SK-N-SH (cell line): ENCODE measurements around the gene FAM221B. TPM values are rescaled to one million over a fixed set of nuclear protein-coding genes. Genes with fewer than 3 reads are reported as not detected.

Experiments used
- CTCF ChIA-PET: fragments of 300-600, 350-600 bp; formaldehyde crosslinking; extraction: SDS; loops from one replicate; lab custom pipeline; 2021; lab: Yijun Ruan, JAX
- POLR2A ChIA-PET: fragments of 350-600 bp; sonication (Branson Sonifier 250); formaldehyde crosslinking; extraction: SDS; loops from one replicate; lab custom pipeline; 2020; ENCODE audit warnings: antibody characterized with exemption, inconsistent platforms; lab: Yijun Ruan, JAX
- DNase-seq: peaks from one replicate; pipeline ENCODE4 v3.0.0; 2012
- H2AFZ ChIP-seq: fragments of 200-600 bp; sonication (generic); 2 replicates; pipeline ENCODE4 v1.8.1; 2016; ENCODE audit warnings: antibody characterized with exemption, mild to moderate bottlenecking, low read depth
- H3F3A ChIP-seq: fragments of 200-600 bp; sonication (generic); replicated peaks from 2 replicates; pipeline ENCODE3; 2016; ENCODE audit warnings: antibody characterized with exemption, mild to moderate bottlenecking; ENCODE audit not compliant: insufficient read depth
- H3K27ac ChIP-seq, 2 experiments: fragments of 200-500 bp in 1 of 2; fragments of 200-600 bp in 1 of 2; sonication (Bioruptor generic) in 1 of 2; sonication (generic), shearing (Covaris generic) in 1 of 2; 2 replicates each; pipeline versions ENCODE4 v1.5.1 to v1.6.1; 2014 to 2016; ENCODE audit warnings: low read depth in 2 of 2, inconsistent platforms in 1 of 2, low read length in 1 of 2, mild to moderate bottlenecking in 1 of 2, mixed read lengths in 1 of 2
- H3K27me3 ChIP-seq: fragments of 200-600 bp; sonication (generic), shearing (Covaris generic); 2 replicates; pipeline ENCODE4 v1.6.1; 2016; ENCODE audit warnings: mixed run types; ENCODE audit not compliant: insufficient read depth
- H3K36me3 ChIP-seq, 2 experiments: fragments of 200-500 bp in 1 of 2; fragments of 200-600 bp in 1 of 2; sonication (Bioruptor generic) in 1 of 2; sonication (generic) in 1 of 2; replicated peaks in 1 of 2; 2 replicates each; pipeline versions ENCODE3 to v1.5.1; 2014 to 2016; ENCODE audit warnings: low read length in 1 of 2, mild to moderate bottlenecking in 1 of 2; ENCODE audit not compliant: insufficient read depth in 2 of 2, control insufficient read depth in 1 of 2
- H3K4me1 ChIP-seq, 2 experiments: fragments of 200-500 bp in 1 of 2; fragments of 200-600 bp in 1 of 2; sonication (Bioruptor generic) in 1 of 2; sonication (generic), shearing (Covaris generic) in 1 of 2; 2 replicates each; pipeline versions ENCODE4 v1.5.1 to v1.6.1; 2014 to 2016; ENCODE audit warnings: low read depth in 1 of 2, low read length in 1 of 2, mixed run types in 1 of 2; ENCODE audit not compliant: insufficient read depth in 2 of 2, control insufficient read depth in 1 of 2
- H3K4me2 ChIP-seq: fragments of 200-600 bp; sonication (generic), shearing (Covaris generic); 2 replicates; pipeline ENCODE4 v1.6.1; 2017; ENCODE audit warnings: mixed run types
- H3K4me3 ChIP-seq, 2 experiments: fragments of 200-500 bp in 1 of 2; fragments of 200-600 bp in 1 of 2; sonication (Bioruptor generic) in 1 of 2; sonication (generic), shearing (Covaris generic) in 1 of 2; 2 replicates each; pipeline versions ENCODE4 v1.5.1 to v1.8.1; 2014 to 2016; ENCODE audit warnings: low read depth in 2 of 2, inconsistent platforms in 1 of 2, low read length in 1 of 2, mild to moderate bottlenecking in 1 of 2, mixed read lengths in 1 of 2, moderate library complexity in 1 of 2
- H3K79me2 ChIP-seq: fragments of 200-600 bp; sonication (generic); 2 replicates; pipeline ENCODE4 v1.8.1; 2017; ENCODE audit warnings: mild to moderate bottlenecking; ENCODE audit not compliant: insufficient read depth
- H3K9ac ChIP-seq: fragments of 200-600 bp; sonication (generic); 2 replicates; pipeline ENCODE4 v1.6.1; 2017; ENCODE audit warnings: mixed run types
- H3K9me2 ChIP-seq: fragments of 200-600 bp; sonication (generic); 2 replicates; pipeline ENCODE4 v1.6.1; 2017; ENCODE audit warnings: mixed run types
- H3K9me3 ChIP-seq: fragments of 200-600 bp; sonication (generic); 2 replicates; pipeline ENCODE4 v1.6.1; 2017; ENCODE audit warnings: mixed run types, mild to moderate bottlenecking, moderate library complexity
- H4K20me1 ChIP-seq: fragments of 200-600 bp; sonication (generic); 2 replicates; pipeline ENCODE4 v1.6.1; 2017; ENCODE audit warnings: mild to moderate bottlenecking, mixed run types; ENCODE audit not compliant: insufficient read depth
- FOXJ3 ChIP-seq: sonication (generic); formaldehyde crosslinking; IDR thresholded peaks from 2 replicates; pipeline ENCODE4 v1.5.1; 2020; ENCODE audit warnings: mild to moderate bottlenecking, missing genetic modification reagents
- FOXM1 ChIP-seq: IDR thresholded peaks from 2 replicates; pipeline ENCODE4 v1.4.0; 2012; ENCODE audit warnings: low read depth, mild to moderate bottlenecking
- GABPA ChIP-seq: IDR thresholded peaks from 2 replicates; pipeline ENCODE4 v1.4.0; 2012; ENCODE audit warnings: low read depth, mild to moderate bottlenecking
- GATA2 ChIP-seq: sonication (generic); formaldehyde crosslinking; IDR thresholded peaks from 2 replicates; pipeline ENCODE4 v1.5.0; 2020; ENCODE audit warnings: mild to moderate bottlenecking, missing genetic modification reagents
- NFIC ChIP-seq: IDR thresholded peaks from 2 replicates; pipeline ENCODE4 v1.4.0; 2012; ENCODE audit warnings: borderline replicate concordance
- RAD21 ChIP-seq: IDR thresholded peaks from 2 replicates; pipeline ENCODE4 v1.6.1; 2012; ENCODE audit warnings: mild to moderate bottlenecking, low read length
- RFX5 ChIP-seq: IDR thresholded peaks from 2 replicates; pipeline ENCODE4 v1.6.1; 2012; ENCODE audit warnings: mild to moderate bottlenecking, improper control_type of control experiment, low read length
- RXRA ChIP-seq: IDR thresholded peaks from 2 replicates; pipeline ENCODE4 v1.4.0; 2012; ENCODE audit warnings: low read depth, mild to moderate bottlenecking, borderline replicate concordance
- SMC3 ChIP-seq: IDR thresholded peaks from 2 replicates; pipeline ENCODE4 v1.6.1; 2012; ENCODE audit warnings: low read depth, low read length, improper control_type of control experiment
- TEAD4 ChIP-seq: IDR thresholded peaks from 2 replicates; pipeline ENCODE4 v1.4.0; 2012; ENCODE audit warnings: mild to moderate bottlenecking, borderline replicate concordance; ENCODE audit not compliant: insufficient read depth
- WGBS: methylation state at CpG from one replicate; pipeline ENCODE4 v1.1.6; 2017; ENCODE audit warnings: low lambda C conversion rate; 5-methylcytosine and 5-hydroxymethylcytosine counted together
- polyA plus RNA-seq, 3 experiments: library from polyadenylated mRNA; depleted of rRNA; stranded (reverse); fragments of >200 nt; gene quantifications; 2 replicates each; pipeline ENCODE4 v1.2.3, GENCODE V29; 2012
- TF ChIP-seq, protein P1 (sequence below): fragments of 200-600 bp; sonication (generic); IDR thresholded peaks from 2 replicates; pipeline ENCODE4 v1.6.1; 2017; ENCODE audit warnings: antibody characterized with exemption, mild to moderate bottlenecking, moderate library complexity
- TF ChIP-seq, protein P2 (sequence below): IDR thresholded peaks from 2 replicates; pipeline ENCODE4; 2012
- TF ChIP-seq, protein P3 (sequence below): fragments of 150-350 bp; IDR thresholded peaks from 2 replicates; pipeline ENCODE4 v1.6.1; 2016; ENCODE audit warnings: mild to moderate bottlenecking, low read depth, low read length
- TF ChIP-seq, protein P4 (sequence below): fragments of 150-350 bp; IDR thresholded peaks from 2 replicates; pipeline ENCODE4 v1.6.1; 2017; ENCODE audit warnings: antibody characterized with exemption, low read length, low read depth, borderline replicate concordance

FAM221B gene
- polyA plus RNA-seq, 1 of the 3 experiments (the other 2 are of a cell fraction), result not detected

GRCh38 chr9:35841645-35841900 is 13.0 kb upstream of the FAM221B start:
- H3K27me3 ChIP-seq, result no peaks in the 10 kb centered on the region
- H3F3A ChIP-seq, result no peaks in the 10 kb centered on the region
- H3K79me2 ChIP-seq, result no peaks in the 10 kb centered on the region
- H4K20me1 ChIP-seq, result no peaks in the 10 kb centered on the region
- H3K4me1 ChIP-seq, result peaks cover 0 to 10% of the 10 kb centered on the region in 2 experiments; a peak in 3 of 4 replicates
- ChIA-PET POLR2A (no interaction called here), CTCF (interaction anchor here (0.9 to 1.8 kb wide), 4 partner anchors 10 to 51 kb away, joined by 3 to 8 read pairs (median 4); no protein-coding TSS in a partner anchor)
- H3K4me3 ChIP-seq, result no peak overlapping the region
- WGBS, result no CpG with 5 or more reads among the region's 5 CpGs
- no peak overlapping the region for H3K4me2 ChIP-seq
- H2AFZ ChIP-seq, result no peak overlapping the region
- H3K9me2 ChIP-seq, result no peaks in the 10 kb centered on the region
- H3K9ac ChIP-seq, result no peak overlapping the region
- DNase-seq, result no peak
- no peaks in the 10 kb centered on the region for H3K9me3 ChIP-seq
- no peak for TF ChIP-seq TEAD4
- TF ChIP-seq SMC3, result no peak
- TF ChIP-seq FOXM1, result no peak
- TF ChIP-seq, protein P1, sequence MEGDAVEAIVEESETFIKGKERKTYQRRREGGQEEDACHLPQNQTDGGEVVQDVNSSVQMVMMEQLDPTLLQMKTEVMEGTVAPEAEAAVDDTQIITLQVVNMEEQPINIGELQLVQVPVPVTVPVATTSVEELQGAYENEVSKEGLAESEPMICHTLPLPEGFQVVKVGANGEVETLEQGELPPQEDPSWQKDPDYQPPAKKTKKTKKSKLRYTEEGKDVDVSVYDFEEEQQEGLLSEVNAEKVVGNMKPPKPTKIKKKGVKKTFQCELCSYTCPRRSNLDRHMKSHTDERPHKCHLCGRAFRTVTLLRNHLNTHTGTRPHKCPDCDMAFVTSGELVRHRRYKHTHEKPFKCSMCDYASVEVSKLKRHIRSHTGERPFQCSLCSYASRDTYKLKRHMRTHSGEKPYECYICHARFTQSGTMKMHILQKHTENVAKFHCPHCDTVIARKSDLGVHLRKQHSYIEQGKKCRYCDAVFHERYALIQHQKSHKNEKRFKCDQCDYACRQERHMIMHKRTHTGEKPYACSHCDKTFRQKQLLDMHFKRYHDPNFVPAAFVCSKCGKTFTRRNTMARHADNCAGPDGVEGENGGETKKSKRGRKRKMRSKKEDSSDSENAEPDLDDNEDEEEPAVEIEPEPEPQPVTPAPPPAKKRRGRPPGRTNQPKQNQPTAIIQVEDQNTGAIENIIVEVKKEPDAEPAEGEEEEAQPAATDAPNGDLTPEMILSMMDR, result no peak
- no peak for TF ChIP-seq GATA2
- TF ChIP-seq, protein P2, sequence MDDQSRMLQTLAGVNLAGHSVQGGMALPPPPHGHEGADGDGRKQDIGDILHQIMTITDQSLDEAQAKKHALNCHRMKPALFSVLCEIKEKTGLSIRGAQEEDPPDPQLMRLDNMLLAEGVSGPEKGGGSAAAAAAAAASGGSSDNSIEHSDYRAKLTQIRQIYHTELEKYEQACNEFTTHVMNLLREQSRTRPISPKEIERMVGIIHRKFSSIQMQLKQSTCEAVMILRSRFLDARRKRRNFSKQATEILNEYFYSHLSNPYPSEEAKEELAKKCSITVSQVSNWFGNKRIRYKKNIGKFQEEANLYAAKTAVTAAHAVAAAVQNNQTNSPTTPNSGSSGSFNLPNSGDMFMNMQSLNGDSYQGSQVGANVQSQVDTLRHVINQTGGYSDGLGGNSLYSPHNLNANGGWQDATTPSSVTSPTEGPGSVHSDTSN, result no peak
- TF ChIP-seq NFIC, result no peak
- TF ChIP-seq, protein P3, sequence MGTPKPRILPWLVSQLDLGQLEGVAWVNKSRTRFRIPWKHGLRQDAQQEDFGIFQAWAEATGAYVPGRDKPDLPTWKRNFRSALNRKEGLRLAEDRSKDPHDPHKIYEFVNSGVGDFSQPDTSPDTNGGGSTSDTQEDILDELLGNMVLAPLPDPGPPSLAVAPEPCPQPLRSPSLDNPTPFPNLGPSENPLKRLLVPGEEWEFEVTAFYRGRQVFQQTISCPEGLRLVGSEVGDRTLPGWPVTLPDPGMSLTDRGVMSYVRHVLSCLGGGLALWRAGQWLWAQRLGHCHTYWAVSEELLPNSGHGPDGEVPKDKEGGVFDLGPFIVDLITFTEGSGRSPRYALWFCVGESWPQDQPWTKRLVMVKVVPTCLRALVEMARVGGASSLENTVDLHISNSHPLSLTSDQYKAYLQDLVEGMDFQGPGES, result no peak
- no peak for TF ChIP-seq FOXJ3 (CRISPR knock-in tag)
- TF ChIP-seq, all 33 proteins: peak for 0
- no peak overlapping the region for H3K27ac ChIP-seq
- H3K36me3 ChIP-seq, result no peaks in the 10 kb centered on the region

DNA sequence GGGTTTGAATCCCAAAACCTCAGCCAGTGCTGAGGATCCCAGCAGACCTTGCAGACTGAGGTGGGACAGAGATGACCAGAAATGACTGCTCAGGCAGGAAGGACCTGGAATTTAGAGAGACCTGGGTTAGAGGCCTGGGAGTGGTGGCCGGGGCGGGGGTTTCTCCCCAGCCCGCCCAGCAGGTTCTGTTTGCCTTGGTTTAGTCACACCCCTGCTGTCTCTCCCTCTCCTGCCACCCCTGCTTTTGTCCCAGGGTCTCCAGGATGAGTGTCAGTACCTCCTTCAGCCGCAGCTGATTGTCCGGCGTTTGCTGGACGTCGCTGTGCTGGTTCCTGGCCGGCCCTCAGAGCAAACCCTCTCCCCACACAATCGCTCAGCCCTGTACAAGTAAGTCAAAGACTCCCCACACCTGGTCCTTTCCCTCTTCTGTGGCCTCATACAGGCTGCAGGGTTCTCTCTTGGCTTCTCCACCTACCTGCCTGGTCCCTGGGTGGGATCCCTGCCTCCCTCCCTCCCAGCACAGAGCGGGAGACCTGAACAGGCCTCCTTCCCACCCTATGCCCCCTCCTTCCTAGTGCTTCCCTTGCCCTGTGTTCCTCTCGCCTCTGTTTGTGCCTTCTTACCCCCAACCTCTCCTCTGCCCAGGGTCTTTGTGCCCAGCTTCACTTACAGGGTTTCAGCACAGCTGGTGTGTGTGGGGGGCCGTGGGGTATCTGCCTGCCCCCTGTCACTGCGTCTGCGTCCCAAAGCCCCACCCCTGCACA is 12.5 kb upstream of the FAM221B start:
- Histone ChIP-seq H3F3A (no peaks in the 10 kb centered on the region), H4K20me1 (no peaks in the 10 kb centered on the region), H3K4me1 (peaks cover 0 to 10% of the 10 kb centered on the region in 2 experiments; a peak in 3 of 4 replicates), H3K9ac (no peak overlapping the region), H3K79me2 (no peaks in the 10 kb centered on the region), H3K27ac (no peak overlapping the region), H3K9me3 (no peaks in the 10 kb centered on the region), H3K4me2 (no peak overlapping the region), H3K4me3 (no peak overlapping the region), H3K27me3 (no peaks in the 10 kb centered on the region), H3K36me3 (no peaks in the 10 kb centered on the region), H3K9me2 (no peaks in the 10 kb centered on the region), H2AFZ (no peak overlapping the region)
- TF ChIP-seq RFX5 (no peak), GABPA (no peak), RAD21 (no peak), RXRA (no peak)
- TF ChIP-seq, protein P1, result no peak
- TF ChIP-seq, protein P4, sequence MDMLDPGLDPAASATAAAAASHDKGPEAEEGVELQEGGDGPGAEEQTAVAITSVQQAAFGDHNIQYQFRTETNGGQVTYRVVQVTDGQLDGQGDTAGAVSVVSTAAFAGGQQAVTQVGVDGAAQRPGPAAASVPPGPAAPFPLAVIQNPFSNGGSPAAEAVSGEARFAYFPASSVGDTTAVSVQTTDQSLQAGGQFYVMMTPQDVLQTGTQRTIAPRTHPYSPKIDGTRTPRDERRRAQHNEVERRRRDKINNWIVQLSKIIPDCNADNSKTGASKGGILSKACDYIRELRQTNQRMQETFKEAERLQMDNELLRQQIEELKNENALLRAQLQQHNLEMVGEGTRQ, result no peak
- 90% methylated on average over 12 of the region's 15 CpGs for WGBS
- CTCF ChIA-PET, result interaction anchor here (0.9 to 2.8 kb wide), 4 partner anchors 9 to 51 kb away, joined by 3 to 12 read pairs (median 6); no protein-coding TSS in a partner anchor
- no peak for DNase-seq
- POLR2A ChIA-PET, result no interaction called here
